Measurements from ENCODE around the gene MAP4K3. TPM values are rescaled to one million over a fixed set of nuclear protein-coding genes. Genes with fewer than 3 reads are reported as not detected.
A peak's percentile ranks its signal among the peaks of the same experiment; 100 is the strongest.
"Not testable (repeated sequence)": the region's sequence is repeated elsewhere in the genome, so short reads cannot be mapped to it uniquely, and the experiment has no call there.

The MAP4K3 gene
- total RNA-seq, 1 donor from 2014 or later = 31.4 TPM

- DNase-seq = no peak
- intact Hi-C loops (cut with micrococcal nuclease) = loop anchor here (10.0 kb wide), 1 partner anchor 52 kb away; no protein-coding TSS in a partner anchor
- ATAC-seq = no peak
Observed at GRCh38 chr2:39326644-39327043, 110.4 kb downstream of the MAP4K3 start.

- DNase-seq = no peak
- ATAC-seq = no peak
- intact Hi-C loops (cut with micrococcal nuclease) = loop anchor here (10.0 kb wide), 1 partner anchor 51 kb away; no protein-coding TSS in a partner anchor
Observed at GRCh38 chr2:39325966-39326365, 111.1 kb downstream of the MAP4K3 start.

- intact Hi-C loops (cut with micrococcal nuclease) = loop anchor here (10.0 kb wide), 1 partner anchor 47 kb away; no protein-coding TSS in a partner anchor
- not testable (repeated sequence) for DNase-seq, ATAC-seq
Observed at GRCh38 chr2:39321056-39322035, 115.7 kb downstream of the MAP4K3 start.

GRCh38 chr2:39320162-39320561 lies 116.9 kb downstream of the MAP4K3 start:
- no peak for ATAC-seq
- intact Hi-C loops (cut with micrococcal nuclease) = loop anchor here (10.0 kb wide), 1 partner anchor 45 kb away; no protein-coding TSS in a partner anchor
- DNase-seq = no peak

GRCh38 chr2:39313575-39313974 lies 123.5 kb downstream of the MAP4K3 start:
- no peak for DNase-seq
- no peak for ATAC-seq
- intact Hi-C loops (cut with micrococcal nuclease) = no loop called here

GRCh38 chr2:39311469-39311868 lies 125.6 kb downstream of the MAP4K3 start:
- ATAC-seq = no peak
- DNase-seq = no peak
- intact Hi-C loops (cut with micrococcal nuclease) = no loop called here

GRCh38 chr2:39308778-39309177 lies 128.3 kb downstream of the MAP4K3 start:
- ATAC-seq = no peak
- no peak for DNase-seq
- intact Hi-C loops (cut with micrococcal nuclease) = no loop called here

- DNase-seq (no peak), ATAC-seq (no peak)
- intact Hi-C loops (cut with micrococcal nuclease) = no loop called here
Observed at GRCh38 chr2:39306626-39307025, 130.5 kb downstream of the MAP4K3 start.

GRCh38 chr2:39304729-39305128 lies 132.4 kb downstream of the MAP4K3 start:
- DNase-seq (no peak), ATAC-seq (no peak)
- intact Hi-C loops (cut with micrococcal nuclease) = no loop called here

GRCh38 chr2:39304200-39304599 lies 132.9 kb downstream of the MAP4K3 start:
- ATAC-seq = no peak
- intact Hi-C loops (cut with micrococcal nuclease) = no loop called here
- DNase-seq = no peak

GRCh38 chr2:39301352-39301751 lies 135.7 kb downstream of the MAP4K3 start:
- no peak for ATAC-seq
- intact Hi-C loops (cut with micrococcal nuclease) = no loop called here
- DNase-seq = no peak

GRCh38 chr2:39300044-39300978 lies 136.8 kb downstream of the MAP4K3 start:
- intact Hi-C loops (cut with micrococcal nuclease) = no loop called here

GRCh38 chr2:39290433-39290832 lies 146.7 kb downstream of the MAP4K3 start:
- ATAC-seq (no peak), DNase-seq (no peak)
- intact Hi-C loops (cut with micrococcal nuclease) = no loop called here

More at GRCh38 chr2:39300044-39300978, 136.8 kb downstream of the MAP4K3 start:
- DNase-seq (no peak), ATAC-seq (no peak)

GRCh38 chr2:39289609-39290008 lies 147.5 kb downstream of the MAP4K3 start:
- ATAC-seq = no peak
- intact Hi-C loops (cut with micrococcal nuclease) = no loop called here
- no peak for DNase-seq

GRCh38 chr2:39283561-39283960 lies 153.5 kb downstream of the MAP4K3 start:
- DNase-seq (no peak), ATAC-seq (no peak)
- intact Hi-C loops (cut with micrococcal nuclease) = no loop called here

GRCh38 chr2:39281391-39281790 lies 155.7 kb downstream of the MAP4K3 start:
- DNase-seq = no peak
- intact Hi-C loops (cut with micrococcal nuclease) = no loop called here
- ATAC-seq = no peak

GRCh38 chr2:39275016-39275415 lies 162.1 kb downstream of the MAP4K3 start:
- no peak for DNase-seq
- ATAC-seq = no peak
- intact Hi-C loops (cut with micrococcal nuclease) = loop anchor here (10.0 kb wide), 1 partner anchor 50 kb away; no protein-coding TSS in a partner anchor

GRCh38 chr2:39269941-39270340 lies 167.1 kb downstream of the MAP4K3 start:
- intact Hi-C loops (cut with micrococcal nuclease) = loop anchor here (10.0 kb wide), 1 partner anchor 55 kb away; no protein-coding TSS in a partner anchor
- no peak for ATAC-seq
- no peak for DNase-seq

GRCh38 chr2:39266916-39267434 lies 170.1 kb downstream of the MAP4K3 start:
- peak; percentile 29 for ATAC-seq
- intact Hi-C loops (cut with micrococcal nuclease) = no loop called here
- no peak for DNase-seq
